Measurements from ENCODE around the gene GAN. TPM values are rescaled to one million over a fixed set of nuclear protein-coding genes. Genes with fewer than 3 reads are reported as not detected.

GAN gene
- total and polyA plus RNA-seq, 9 of the 15 experiments (the other 6 are each of a cell fraction or from before 2014, with no cell fraction given), result 0.83 to 15.1 (median 5.2) TPM

- ATAC-seq (no peak), DNase-seq (ENCODE audit: extremely low read depth in 1 of 4, low spot score in 3 of 4) (no peak), FAIRE-seq (no peak)
- H2AFZ ChIP-seq (ENCODE audit: low read depth, low read length), result no peak overlapping the region
- ChIA-PET POLR2A (no interaction called here), CTCF (ENCODE audit: low intra/inter-chr PET ratio) (no interaction called here)
- no peaks in the 10 kb centered on the region for H4K20me1 ChIP-seq (replicated peaks; ENCODE audit: control insufficient read depth, insufficient read depth, low read length)
- H3K79me2 ChIP-seq (ENCODE audit: control insufficient read depth, insufficient read depth, low read length), result no peaks in the 10 kb centered on the region
- no TSS peak for BruUV-seq (replicated peaks)
- peaks cover 52% of the 10 kb centered on the region for H3K36me3 ChIP-seq (ENCODE audit: control insufficient read depth, insufficient read depth, low read length)
- no peak overlapping the region for H3K4me3 ChIP-seq
- H3K9ac ChIP-seq (ENCODE audit: insufficient read depth in 1 of 2, low read depth in 2 of 2, low read length in 2 of 2), result no peak overlapping the region
- no peaks in the 10 kb centered on the region for H3K4me1 ChIP-seq (replicated peaks in 1 of 2; ENCODE audit: control insufficient read depth in 2 of 2, insufficient read depth in 2 of 2, low read length in 2 of 2)
- H3K9me1 ChIP-seq (ENCODE audit: control insufficient read depth, insufficient read depth, low read length), result no peaks in the 10 kb centered on the region
- in situ Hi-C loops (cut with MboI), result loop anchor here (5.0 to 10.0 kb wide), 2 partner anchors 362 to 525 kb away; no protein-coding TSS in a partner anchor
- TF ChIP-seq ZNF316 (IDR thresholded peaks at IDR 0.05) (peak; percentile 88), MAFF (IDR thresholded peaks at IDR 0.05; ENCODE audit: low read length) (peak; percentile 72), C11orf30 (IDR thresholded peaks at IDR 0.05; ENCODE audit: low read depth) (peak; percentile 74), RAD21 (CRISPR knock-in tag; conservative IDR thresholded peaks at IDR 0.05 in 1 of 2, IDR thresholded peaks at IDR 0.05 in 1 of 2) (no peak), HDAC6 (IDR thresholded peaks at IDR 0.05; ENCODE audit: low read depth, low read length) (no peak), POLR2H (tag; IDR thresholded peaks at IDR 0.05; ENCODE audit: low read depth) (no peak), PML (IDR thresholded peaks at IDR 0.05; ENCODE audit: low read length) (no peak), ZKSCAN8 (CRISPR knock-in tag; IDR thresholded peaks at IDR 0.05) (no peak), THRA (IDR thresholded peaks at IDR 0.05) (no peak), KLF10 (CRISPR knock-in tag; IDR thresholded peaks at IDR 0.05) (no peak), POU5F1 (IDR thresholded peaks at IDR 0.05; ENCODE audit: borderline replicate concordance, low read depth, low read length, partially characterized antibody) (no peak), MAFG (tag; conservative IDR thresholded peaks at IDR 0.05) (peak; percentile 63), MAFK (IDR thresholded peaks at IDR 0.05; ENCODE audit: low read length) (peak; percentile 70), ELF1 (tag; IDR thresholded peaks at IDR 0.05) (no peak), GATAD2A (IDR thresholded peaks at IDR 0.05) (no peak)
- H3K27ac ChIP-seq (ENCODE audit: extremely low read depth, low read depth, low read length), result no peak overlapping the region
- H3K4me2 ChIP-seq (ENCODE audit: insufficient read depth, low read length), result no peak overlapping the region
- intact Hi-C loops (cut with micrococcal nuclease), result loop anchor here (10.0 kb wide), 1 partner anchor 515 kb away; no protein-coding TSS in a partner anchor
- WGBS (ENCODE audit: insufficient coverage, low coverage, missing lambda C conversion rate), result 90% methylated on average over 2 of the region's 2 CpGs
- H3K9me3 ChIP-seq (replicated peaks; ENCODE audit: control insufficient read depth, insufficient read depth, low read depth, low read length), result no peaks in the 10 kb centered on the region
- H3K27me3 ChIP-seq (ENCODE audit: control insufficient read depth in 2 of 2, insufficient read depth in 2 of 2, low read length in 2 of 2), result no peaks in the 10 kb centered on the region; a peak in 1 of 5 replicates
Measured at GRCh38 chr16:81360135-81360534, 45.4 kb downstream of the GAN start.
